Spleen (tissue), 11 donors: ENCODE data around the gene PYGB. TPM values are rescaled to one million over a fixed set of nuclear protein-coding genes. Genes with fewer than 3 reads are reported as not detected.

Source experiments
- DNase-seq: peaks from one replicate; pipeline ENCODE4 v3.0.0-alpha.2; 2020
- H3K27ac ChIP-seq, 8 donors: fragments of 200-600 bp; sonication (generic) in 7 of 8; 1 replicate in 4 of 8; 2 replicates in 4 of 8; pipeline versions ENCODE4 v1.5.0 to v1.8.0; 2016 to 2021; ENCODE audit warnings: inconsistent platforms in 4 of 8, mild to moderate bottlenecking in 4 of 8, moderate library complexity in 1 of 8
- H3K27me3 ChIP-seq, 7 donors: fragments of 200-600 bp; sonication (generic) in 6 of 7; replicated peaks in 1 of 7; 1 replicate in 4 of 7; 2 replicates in 3 of 7; pipeline versions ENCODE4 v1.5.0 to v1.8.0; 2016 to 2021; ENCODE audit warnings: inconsistent platforms in 3 of 7, mild to moderate bottlenecking in 1 of 7
- H3K36me3 ChIP-seq, 6 donors: fragments of 200-600 bp; sonication (generic) in 5 of 6; 1 replicate in 4 of 6; 2 replicates in 2 of 6; pipeline versions ENCODE4 v1.5.0 to v1.8.0; 2016 to 2021; ENCODE audit warnings: inconsistent platforms in 2 of 6
- H3K4me1 ChIP-seq, 6 donors: fragments of 200-600 bp; sonication (generic) in 5 of 6; 1 replicate in 3 of 6; 2 replicates in 3 of 6; pipeline versions ENCODE4 v1.5.0 to v1.8.0; 2016 to 2021; ENCODE audit warnings: inconsistent platforms in 3 of 6
- H3K4me3 ChIP-seq, 8 donors: fragments of 200-600 bp; sonication (generic) in 7 of 8; 1 replicate in 4 of 8; 2 replicates in 4 of 8; pipeline versions ENCODE4 v1.5.0 to v1.8.0; 2016 to 2021; ENCODE audit warnings: inconsistent platforms in 4 of 8, mild to moderate bottlenecking in 4 of 8, moderate library complexity in 2 of 8
- H3K9me3 ChIP-seq, 8 donors: fragments of 200-600 bp; sonication (generic) in 7 of 8; 1 replicate in 4 of 8; 2 replicates in 4 of 8; pipeline versions ENCODE4 v1.5.0 to v1.8.0; 2016 to 2021; ENCODE audit warnings: inconsistent platforms in 4 of 8
- CTCF ChIP-seq, 11 experiments: fragments of 200-600 bp in 7 of 11; fragments of 450-650 bp in 4 of 11; sonication (generic) in 4 of 11; IDR thresholded peaks in 8 of 11; conservative IDR thresholded peaks in 3 of 11; 1 replicate in 7 of 11; 2 replicates in 4 of 11; pipeline versions ENCODE4 v1.4.0 to v1.8.0; 2016 to 2021; ENCODE audit warnings: antibody characterized with exemption in 11 of 11, inconsistent platforms in 4 of 11, mild to moderate bottlenecking in 1 of 11
- POLR2A ChIP-seq, 3 donors: fragments of 450-650 bp; IDR thresholded peaks; one replicate each; pipeline ENCODE4 v1.5.1; 2017; ENCODE audit warnings: antibody characterized with exemption in 3 of 3, mild to moderate bottlenecking in 1 of 3
- POLR2AphosphoS5 ChIP-seq, 3 donors: sonication (generic); formaldehyde crosslinking; IDR thresholded peaks; one replicate each; pipeline ENCODE4 v1.5.1; 2017; ENCODE audit warnings: antibody characterized with exemption in 3 of 3
- WGBS, 5 donors: extraction: QIAGEN DNeasy Blood & Tissue Kit in 3 of 5; methylation state at CpG; one replicate each; pipeline versions ENCODE4 v1.1.5 to v1.1.7; 2013 to 2018; 5-methylcytosine and 5-hydroxymethylcytosine counted together
- intact Hi-C: fragments of 100-400 bp; cut with DNase I; formaldehyde crosslinking; loops from one replicate; pipeline ENCODE4 v1.15.0; 2023; ENCODE audit warnings: low total_unique reads
- polyA plus RNA-seq, 3 donors: library from polyadenylated mRNA; stranded (reverse); fragments of 200-250 nt; gene quantifications; one replicate each; pipeline ENCODE4 v1.2.1, GENCODE V29; 2013
- total RNA-seq, 7 donors: library from RNA; depleted of rRNA in 3 of 7; stranded (reverse); fragments of >200 nt in 3 of 7; fragmentation: NEBNext Ultra II Directional in 4 of 7; extraction: Animal tissue kit (Norgen Biotek cat#: 25700) in 4 of 7; gene quantifications; one replicate each; pipeline versions ENCODE4 v1.1.0 to v1.2.1, GENCODE V29; 2016 to 2021
- donor health status: healthy with polysubstance abuse.
- donor health status: DM: no; HTN: no; CAD: no; lungs with moderate emphysema.
- donor health status: DM: no; HTN: no; CAD: no.
- donor health status: Bipolar disorder and iron deficiency.
- donor health status: healthy.
- donor health status: DM: no; HTN: no; CAD: no.
- donor health status: DM: yes; HTN: yes; CAD: no.

The PYGB gene
- total and polyA plus RNA-seq, 10 donors = 10.5 to 47.8 (median 32.3) TPM

DNA sequence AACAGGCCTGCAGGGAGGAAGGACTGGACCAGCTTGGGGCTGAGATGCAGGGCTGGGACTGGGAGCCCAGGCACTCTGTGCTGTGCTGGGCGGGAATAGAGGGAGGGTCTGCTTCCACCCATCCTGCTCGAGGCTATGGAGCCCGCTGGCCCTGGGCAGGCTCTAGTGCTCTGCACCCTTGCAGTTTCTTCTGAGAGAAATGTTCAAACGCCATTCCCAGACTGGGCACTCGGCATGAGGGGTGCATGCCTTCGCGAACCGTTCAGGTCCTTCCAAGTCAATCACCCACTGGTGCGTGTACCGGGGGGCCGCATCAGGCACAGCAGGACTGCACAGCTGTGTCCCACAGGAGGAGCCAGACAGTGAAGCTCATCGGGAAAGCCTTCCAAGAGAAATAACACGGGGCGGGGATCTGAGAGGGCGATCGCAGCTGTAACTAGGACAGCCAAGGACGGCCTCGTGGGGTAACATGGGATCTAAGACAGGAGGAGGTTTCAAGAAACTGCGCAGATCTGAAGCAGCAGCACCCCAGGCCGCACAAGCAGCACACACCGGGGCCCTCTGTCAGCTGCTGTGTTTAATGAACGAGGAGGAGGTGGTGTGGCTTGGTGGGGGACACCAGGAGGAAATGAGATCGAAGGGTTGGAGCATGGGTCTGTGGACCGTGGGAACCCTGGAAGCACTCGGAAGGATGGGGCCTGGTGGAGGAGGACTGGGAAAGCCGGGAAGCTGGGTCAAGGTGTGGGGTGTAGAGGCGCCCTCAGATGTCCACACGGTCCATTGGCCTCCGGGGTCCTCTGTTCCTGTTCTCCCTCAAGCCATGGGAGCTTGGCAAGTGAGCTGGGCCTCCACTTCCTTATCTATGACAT lies 26.1 kb upstream of the PYGB start:
- WGBS, 5 donors = 87 to 95% (median 92%) methylated on average over 28 to 29 of the region's 29 CpGs
- Histone ChIP-seq H3K4me1 (peaks cover 0 to 9% (median 0%) of the 10 kb centered on the region in 6 donors), H3K36me3 (peaks cover 0 to 86% (median 27%) of the 10 kb centered on the region in 6 donors), H3K27ac (no peak overlapping the region), H3K4me3 (no peak overlapping the region), H3K9me3 (no peaks in the 10 kb centered on the region), H3K27me3 (no peaks in the 10 kb centered on the region)
- TF ChIP-seq CTCF (IDR thresholded peaks at IDR 0.05 in 8 of 11, conservative IDR thresholded peaks at IDR 0.05 in 3 of 11) (no peak), POLR2A (IDR thresholded peaks at IDR 0.05) (no peak), POLR2AphosphoS5 (IDR thresholded peaks at IDR 0.05) (no peak)
- intact Hi-C loops = no loop called here
- no peak for DNase-seq

DNA sequence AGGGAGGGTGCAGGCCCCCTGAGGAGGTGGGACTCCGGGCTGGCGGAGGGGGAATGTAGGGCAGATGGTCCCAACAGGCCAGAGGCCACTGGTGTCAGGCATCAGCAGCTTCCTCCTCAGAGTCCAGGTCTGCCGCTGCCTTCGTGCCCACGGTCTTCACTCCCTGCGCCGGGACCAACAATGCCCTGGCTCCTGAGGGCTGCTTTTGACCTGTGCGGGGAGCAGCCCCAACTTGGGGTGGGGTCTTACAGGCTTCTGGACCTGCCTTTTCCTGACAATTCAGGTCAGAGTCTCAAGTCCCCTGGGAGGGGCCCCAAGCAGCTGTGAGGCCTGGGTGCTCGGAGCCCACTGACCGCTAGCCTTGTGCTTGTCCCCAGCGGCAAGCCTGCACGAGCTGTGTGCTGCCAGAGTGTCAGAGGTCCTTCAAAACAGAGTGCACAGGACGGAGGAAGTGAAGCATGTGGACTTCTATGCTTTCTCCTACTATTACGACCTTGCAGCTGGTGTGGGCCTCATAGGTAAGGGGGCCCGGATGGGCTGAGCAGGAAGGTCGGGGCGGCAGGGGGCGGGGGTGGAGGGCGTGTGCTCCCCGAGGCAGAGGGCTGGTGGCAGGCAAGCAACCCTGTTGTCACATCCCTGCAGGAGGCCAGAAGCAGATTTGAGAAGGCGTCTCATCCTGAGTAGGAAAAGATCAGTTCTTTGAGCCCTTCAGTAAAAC lies 25.3 kb upstream of the PYGB start:
- H3K27ac ChIP-seq = peak overlapping the region in 1 of 8 donors; percentile 12

GRCh38 chr20:25223179-25223661 lies 24.7 kb upstream of the PYGB start:
- Histone ChIP-seq H3K36me3 (peaks cover 0 to 74% (median 21%) of the 10 kb centered on the region in 6 donors), H3K27me3 (no peaks in the 10 kb centered on the region), H3K4me1 (peaks cover 0 to 18% (median 0%) of the 10 kb centered on the region in 6 donors), H3K9me3 (no peaks in the 10 kb centered on the region), H3K27ac (peak overlapping the region in 1 of 8 donors; percentile 12), H3K4me3 (no peak overlapping the region)
- intact Hi-C loops = no loop called here
- TF ChIP-seq CTCF (IDR thresholded peaks at IDR 0.05 in 8 of 11, conservative IDR thresholded peaks at IDR 0.05 in 3 of 11) (no peak), POLR2A (IDR thresholded peaks at IDR 0.05) (no peak), POLR2AphosphoS5 (IDR thresholded peaks at IDR 0.05) (no peak)
- no peak for DNase-seq
- 76 to 85% (median 82%) methylated on average over 8 of the region's 8 CpGs for WGBS, 5 donors

More for the DNA sequence above, 25.3 kb upstream of the PYGB start:
- H3K9me3 ChIP-seq = no peaks in the 10 kb centered on the region
- H3K4me1 ChIP-seq = peaks cover 0 to 17% (median 0%) of the 10 kb centered on the region in 6 donors
- no peaks in the 10 kb centered on the region for H3K27me3 ChIP-seq
- no peak for TF ChIP-seq POLR2A (IDR thresholded peaks at IDR 0.05)
- TF ChIP-seq CTCF (IDR thresholded peaks at IDR 0.05 in 8 of 11, conservative IDR thresholded peaks at IDR 0.05 in 3 of 11) = no peak
- no peak for TF ChIP-seq POLR2AphosphoS5 (IDR thresholded peaks at IDR 0.05)
- peaks cover 0 to 80% (median 24%) of the 10 kb centered on the region in 6 donors for H3K36me3 ChIP-seq
- no peak overlapping the region for H3K4me3 ChIP-seq
- 68 to 83% (median 78%) methylated on average over 18 to 21 of the region's 21 CpGs for WGBS, 5 donors
- DNase-seq = peak; percentile 74
- intact Hi-C loops = no loop called here
